ENCODE results near the gene SOX4.

The SOX4 gene

GRCh38 chr6:21615504-21615903 lies 22.0 kb downstream of the SOX4 start:
- DNase-seq = peak; percentile 42

- no peak for DNase-seq
Observed at GRCh38 chr6:21616005-21616404, 22.5 kb downstream of the SOX4 start.

DNA sequence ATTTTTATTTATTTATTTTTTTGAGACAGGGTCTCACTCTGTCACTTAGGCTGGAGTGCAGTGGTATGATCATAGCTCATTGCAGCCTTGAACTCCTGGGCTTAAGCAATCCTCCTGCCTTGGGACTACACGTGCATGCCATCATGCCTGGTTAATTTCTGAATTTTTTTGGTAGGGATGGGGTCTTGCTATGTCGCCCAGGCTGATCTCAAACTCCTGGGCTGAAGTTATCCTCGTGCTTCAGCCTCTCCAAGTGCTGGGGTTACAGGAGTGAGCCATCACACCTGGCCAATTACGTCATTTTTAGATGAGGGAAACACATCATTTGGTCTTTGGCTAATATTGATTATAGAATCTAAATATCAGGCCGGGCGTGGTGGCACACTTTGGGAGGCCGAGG lies 32.1 kb downstream of the SOX4 start:
- no peak for DNase-seq

GRCh38 chr6:21626756-21627155 lies 33.2 kb downstream of the SOX4 start:
- DNase-seq = no peak

DNA sequence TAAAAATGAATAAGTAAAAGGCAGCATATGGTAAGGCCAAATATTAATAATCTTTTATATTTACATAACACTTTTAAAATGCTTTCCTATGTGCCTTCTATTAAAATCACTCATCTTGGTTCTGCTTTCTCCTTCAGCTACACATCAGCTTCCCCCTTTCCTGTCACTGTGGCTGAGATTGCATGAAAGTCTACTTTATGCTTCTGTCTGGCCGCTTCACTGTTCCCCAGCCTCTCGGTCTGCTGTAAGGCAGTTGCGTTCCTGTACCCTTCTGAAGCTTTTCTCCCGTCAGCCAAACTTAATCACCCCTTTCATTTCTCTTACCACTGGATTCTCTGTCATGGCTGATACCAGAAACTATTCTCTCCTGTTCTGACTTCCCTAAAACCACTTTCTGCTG lies 34.6 kb downstream of the SOX4 start:
- DNase-seq = no peak

DNA sequence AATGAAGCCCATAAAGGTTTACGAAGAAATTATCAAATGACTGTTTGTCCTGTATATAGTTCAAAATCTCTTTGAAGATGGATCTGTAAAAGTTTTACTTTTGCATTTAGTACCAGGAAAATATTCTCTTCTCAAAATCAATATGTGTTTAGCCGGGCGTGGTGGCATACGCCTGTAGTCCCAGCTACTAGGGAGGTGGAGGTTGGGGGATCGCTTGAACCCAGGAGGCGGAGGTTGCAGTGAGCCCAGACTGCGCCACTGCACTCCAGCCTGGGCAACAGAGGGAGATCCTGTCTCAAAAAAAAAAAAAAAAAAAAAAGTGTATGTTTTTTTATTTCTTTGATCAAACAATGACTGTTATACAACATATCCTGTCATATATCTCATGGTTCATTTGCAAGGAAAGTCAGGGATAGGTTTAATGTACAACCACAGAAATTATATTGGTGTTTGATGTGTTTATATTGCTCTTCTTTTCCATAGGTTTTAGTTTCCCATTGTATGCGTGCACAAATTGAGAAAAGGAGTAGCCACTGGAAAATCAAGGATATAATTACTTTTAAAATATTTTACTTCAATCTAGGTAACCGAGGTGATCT lies 40.1 kb downstream of the SOX4 start:
- no peak for DNase-seq

GRCh38 chr6:21634582-21634981 lies 41.0 kb downstream of the SOX4 start:
- DNase-seq = peak; percentile 4

DNA sequence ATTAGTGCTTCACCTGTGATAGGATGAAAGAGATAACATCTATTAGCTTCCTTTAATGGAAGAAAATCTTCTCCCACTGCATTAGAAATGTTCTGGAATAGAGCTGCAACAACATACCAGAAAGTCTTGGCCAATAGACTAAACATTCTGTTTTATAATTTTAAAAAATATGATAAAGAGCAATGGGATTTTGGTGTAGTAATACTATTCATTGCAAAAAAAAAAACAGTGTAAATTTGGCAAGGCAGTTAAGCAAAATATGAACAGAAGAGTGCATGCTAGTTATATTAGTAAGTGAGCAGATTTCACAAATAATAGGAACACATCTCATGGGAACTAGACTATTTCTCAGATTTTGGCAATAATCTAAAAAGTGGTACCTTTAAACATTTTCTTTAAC lies 43.3 kb downstream of the SOX4 start:
- no peak for DNase-seq

GRCh38 chr6:21639316-21639715 lies 45.8 kb downstream of the SOX4 start:
- no peak for DNase-seq

Data from DMS153 (cell line).